GM23248 (cell line): ENCODE results near the gene LAPTM4A.

Source experiments
- EZH2 ChIP-seq: fragments of 200-600 bp; sonication (generic); IDR thresholded peaks from 2 replicates; pipeline ENCODE4 v1.6.1; 2018; ENCODE audit warnings: antibody characterized with exemption, mild to moderate bottlenecking; ENCODE audit not compliant: insufficient read depth, poor library complexity, severe bottlenecking
- EZH2phosphoT487 ChIP-seq: fragments of 200-600 bp; sonication (generic); IDR thresholded peaks from 2 replicates; pipeline ENCODE4 v1.6.1; 2018; ENCODE audit warnings: antibody characterized with exemption, moderate library complexity, mild to moderate bottlenecking, low read depth; ENCODE audit not compliant: insufficient read depth

DNA sequence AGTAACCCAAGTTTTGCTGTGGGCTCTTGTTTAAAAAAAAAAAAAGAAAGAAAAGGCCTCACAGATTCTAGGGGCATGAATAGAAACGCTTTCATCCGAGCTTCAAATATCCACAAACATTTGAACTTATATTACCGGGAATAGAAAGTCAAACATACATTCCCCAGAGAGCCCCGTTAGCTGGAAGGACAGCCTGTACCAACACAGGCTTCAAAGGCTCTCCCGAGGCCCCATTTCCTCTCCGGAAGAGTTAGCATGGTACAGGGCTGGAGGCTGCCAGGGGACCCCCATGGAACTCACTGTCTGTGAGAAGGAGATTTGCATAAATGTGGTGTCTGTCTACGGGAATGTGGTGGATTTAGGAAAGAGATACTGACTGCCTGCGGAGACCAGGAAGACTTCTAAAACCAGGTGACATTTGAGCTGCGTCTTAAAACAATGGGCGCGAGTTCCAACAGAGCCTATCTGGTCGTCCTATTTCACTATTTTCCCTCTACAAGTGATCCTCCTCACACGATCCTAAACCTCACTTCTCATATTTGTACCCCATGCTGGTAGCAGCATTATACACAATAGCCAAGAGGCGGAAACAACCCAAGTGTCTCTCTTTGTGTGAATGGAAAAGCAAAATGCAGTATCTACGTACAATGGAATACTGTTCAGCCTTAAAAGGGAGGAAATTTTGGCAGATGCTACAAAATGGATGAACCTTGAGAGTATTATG, 38.1 kb downstream of the LAPTM4A start:
- TF ChIP-seq EZH2phosphoT487 = no peak
- TF ChIP-seq EZH2 = no peak
